Left lung (tissue), 10 donors: ENCODE data around the gene MTHFD2. TPM values are rescaled to one million over a fixed set of nuclear protein-coding genes. Genes with fewer than 3 reads are reported as not detected.

ENCODE experiments used
- ATAC-seq: fragments of 200-7000 bp; cut with Tn5 transposase; one replicate; pipeline ENCODE4 v1.9.1; 2020; ENCODE audit warnings: moderate library complexity
- DNase-seq, 4 donors: peaks; one replicate each; pipeline ENCODE4 v3.0.0-alpha.2; 2013 to 2020
- H3K27ac ChIP-seq, 2 donors: fragments of 200-600 bp; sonication (generic) in 1 of 2; one replicate each; pipeline versions ENCODE4 v1.5.0 to v1.8.0; 2020 to 2021
- H3K27me3 ChIP-seq, 2 donors: fragments of 200-600 bp; sonication (generic) in 1 of 2; one replicate each; pipeline versions ENCODE4 v1.5.0 to v1.8.0; 2020 to 2021
- H3K36me3 ChIP-seq, 2 donors: fragments of 200-600 bp; sonication (generic) in 1 of 2; one replicate each; pipeline versions ENCODE4 v1.5.0 to v1.8.0; 2020 to 2021
- H3K4me1 ChIP-seq, 2 donors: fragments of 200-600 bp; one replicate each; pipeline ENCODE4 v1.8.0; 2021
- H3K4me3 ChIP-seq, 2 donors: fragments of 200-600 bp; sonication (generic) in 1 of 2; one replicate each; pipeline versions ENCODE4 v1.5.0 to v1.8.0; 2020 to 2021; ENCODE audit warnings: mild to moderate bottlenecking in 1 of 2
- H3K9me3 ChIP-seq, 2 donors: fragments of 200-600 bp; sonication (generic) in 1 of 2; one replicate each; pipeline versions ENCODE4 v1.5.0 to v1.8.0; 2020 to 2021
- intact Hi-C, 2 donors: fragments of 100-400 bp; cut with DNase I; formaldehyde crosslinking; loops; one replicate each; pipeline versions ENCODE4 v1.11.2 to v1.14.2; 2022
- polyA plus RNA-seq, 6 donors: library from polyadenylated mRNA; unstranded; fragments of 120-200 nt; gene quantifications; one replicate each; pipeline ENCODE4 v1.2.1, GENCODE V29; 2013; ENCODE audit not compliant: insufficient read length in 6 of 6
- total RNA-seq, 2 donors: library from RNA; stranded (reverse); fragmentation: NEBNext Ultra II Directional; extraction: Animal tissue kit (Norgen Biotek cat#: 25700); gene quantifications; one replicate each; pipeline ENCODE4 v1.2.1, GENCODE V29; 2021
- TF ChIP-seq, protein P1 (sequence below), 2 donors: fragments of 200-600 bp; sonication (generic) in 1 of 2; IDR thresholded peaks; one replicate each; pipeline versions ENCODE4 v1.5.0 to v1.8.0; 2021; ENCODE audit warnings: antibody characterized with exemption in 2 of 2
- donor health status: DM: no; HTN: yes; CAD: no.
- donor health status: DM: no; HTN: no; CAD: no.

Gene MTHFD2
- total and polyA plus RNA-seq, 8 donors = 12.8 to 81.2 (median 16.2) TPM

DNA sequence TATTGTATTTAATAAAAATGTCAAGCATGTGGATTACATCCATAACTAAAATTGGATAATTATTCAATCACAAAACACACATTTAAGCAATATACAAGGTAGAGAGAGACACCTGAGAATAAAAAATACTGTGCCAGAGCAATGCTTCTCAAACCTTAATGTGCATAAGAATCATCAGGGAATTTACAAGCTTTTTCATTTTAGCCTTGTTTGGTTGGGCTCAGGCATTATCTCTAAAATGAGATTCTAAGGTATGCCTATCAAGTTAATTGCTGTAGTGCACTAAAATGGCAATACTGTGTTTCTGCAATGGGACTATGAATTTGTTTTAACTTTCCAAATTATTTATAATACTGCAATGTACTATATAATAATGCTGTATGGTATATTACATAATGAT lies 20.7 kb upstream of the MTHFD2 start:
- intact Hi-C loops = no loop called here
- Histone ChIP-seq H3K36me3 (no peaks in the 10 kb centered on the region), H3K9me3 (no peaks in the 10 kb centered on the region), H3K27me3 (no peaks in the 10 kb centered on the region), H3K4me1 (peaks cover 6 to 67% of the 10 kb centered on the region in 2 donors), H3K4me3 (peak overlapping the region; percentile 83 to 84), H3K27ac (peak overlapping the region; percentile 96)
- TF ChIP-seq, protein P1, sequence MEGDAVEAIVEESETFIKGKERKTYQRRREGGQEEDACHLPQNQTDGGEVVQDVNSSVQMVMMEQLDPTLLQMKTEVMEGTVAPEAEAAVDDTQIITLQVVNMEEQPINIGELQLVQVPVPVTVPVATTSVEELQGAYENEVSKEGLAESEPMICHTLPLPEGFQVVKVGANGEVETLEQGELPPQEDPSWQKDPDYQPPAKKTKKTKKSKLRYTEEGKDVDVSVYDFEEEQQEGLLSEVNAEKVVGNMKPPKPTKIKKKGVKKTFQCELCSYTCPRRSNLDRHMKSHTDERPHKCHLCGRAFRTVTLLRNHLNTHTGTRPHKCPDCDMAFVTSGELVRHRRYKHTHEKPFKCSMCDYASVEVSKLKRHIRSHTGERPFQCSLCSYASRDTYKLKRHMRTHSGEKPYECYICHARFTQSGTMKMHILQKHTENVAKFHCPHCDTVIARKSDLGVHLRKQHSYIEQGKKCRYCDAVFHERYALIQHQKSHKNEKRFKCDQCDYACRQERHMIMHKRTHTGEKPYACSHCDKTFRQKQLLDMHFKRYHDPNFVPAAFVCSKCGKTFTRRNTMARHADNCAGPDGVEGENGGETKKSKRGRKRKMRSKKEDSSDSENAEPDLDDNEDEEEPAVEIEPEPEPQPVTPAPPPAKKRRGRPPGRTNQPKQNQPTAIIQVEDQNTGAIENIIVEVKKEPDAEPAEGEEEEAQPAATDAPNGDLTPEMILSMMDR (IDR thresholded peaks at IDR 0.05) = no peak
- ATAC-seq (no peak), DNase-seq (no peak)

DNA sequence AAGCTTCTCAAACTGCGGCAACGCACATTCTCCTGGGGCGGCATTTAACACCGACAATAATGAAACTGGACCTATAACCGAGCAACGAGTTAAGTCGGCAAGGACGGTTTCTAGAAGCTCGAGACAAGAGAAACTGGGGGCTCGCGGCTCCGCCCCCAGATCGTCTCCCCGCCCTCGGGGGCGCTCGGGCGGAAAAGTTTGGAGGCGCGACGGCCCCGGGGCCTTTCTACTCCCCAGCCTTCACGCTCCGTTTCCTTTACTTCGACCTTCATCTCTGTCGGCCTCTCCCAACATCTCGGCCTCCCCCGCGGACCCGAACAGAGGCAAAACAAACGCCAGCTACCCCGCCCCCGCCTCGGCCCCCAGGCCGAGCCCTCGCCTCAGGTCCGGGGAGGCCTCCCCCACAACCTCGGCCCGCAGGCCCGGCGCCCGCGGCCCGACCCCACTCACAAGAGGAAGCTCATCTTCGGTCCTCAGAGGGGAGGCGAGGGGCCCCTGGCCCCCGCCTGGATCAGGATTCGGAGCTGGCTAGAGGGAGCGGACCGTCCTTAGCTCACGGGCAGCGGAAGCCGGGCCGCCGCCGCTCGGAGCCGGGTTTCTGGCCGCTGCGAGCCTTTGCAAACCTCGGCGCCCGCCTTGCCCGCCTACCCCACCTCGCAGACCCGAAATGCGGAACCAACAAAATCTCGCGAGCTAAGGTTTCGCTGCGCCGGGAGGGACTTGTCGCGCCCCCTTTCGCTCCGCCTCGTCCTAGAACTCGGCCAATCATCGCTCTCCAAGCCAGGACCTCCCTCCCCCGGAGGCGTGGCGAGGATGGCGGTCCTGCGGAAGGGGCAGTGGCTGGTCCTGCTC lies 20.0 kb upstream of the MTHFD2 start, which contains the start of gene MOB1A:
Gene MOB1A (minus strand): TSS at position 669 of the 852 bp plus-strand sequence. CDS start 205 bp downstream, at position 464.
- H3K36me3 ChIP-seq = no peaks in the 10 kb centered on the region
- H3K4me3 ChIP-seq = peak within 1 kb of the TSS; percentile 83 to 84
- peak; percentile 98 to 99 (median 98) for DNase-seq
- no peaks in the 10 kb centered on the region for H3K9me3 ChIP-seq
- H3K4me1 ChIP-seq = peaks cover 6 to 63% of the 10 kb centered on the region in 2 donors
- peak within 1 kb of the TSS; percentile 96 for H3K27ac ChIP-seq
- H3K27me3 ChIP-seq = no peaks in the 10 kb centered on the region
- intact Hi-C loops = no loop called here
- TF ChIP-seq, protein P1 (IDR thresholded peaks at IDR 0.05) = no peak
- ATAC-seq = peak; percentile 99

DNA sequence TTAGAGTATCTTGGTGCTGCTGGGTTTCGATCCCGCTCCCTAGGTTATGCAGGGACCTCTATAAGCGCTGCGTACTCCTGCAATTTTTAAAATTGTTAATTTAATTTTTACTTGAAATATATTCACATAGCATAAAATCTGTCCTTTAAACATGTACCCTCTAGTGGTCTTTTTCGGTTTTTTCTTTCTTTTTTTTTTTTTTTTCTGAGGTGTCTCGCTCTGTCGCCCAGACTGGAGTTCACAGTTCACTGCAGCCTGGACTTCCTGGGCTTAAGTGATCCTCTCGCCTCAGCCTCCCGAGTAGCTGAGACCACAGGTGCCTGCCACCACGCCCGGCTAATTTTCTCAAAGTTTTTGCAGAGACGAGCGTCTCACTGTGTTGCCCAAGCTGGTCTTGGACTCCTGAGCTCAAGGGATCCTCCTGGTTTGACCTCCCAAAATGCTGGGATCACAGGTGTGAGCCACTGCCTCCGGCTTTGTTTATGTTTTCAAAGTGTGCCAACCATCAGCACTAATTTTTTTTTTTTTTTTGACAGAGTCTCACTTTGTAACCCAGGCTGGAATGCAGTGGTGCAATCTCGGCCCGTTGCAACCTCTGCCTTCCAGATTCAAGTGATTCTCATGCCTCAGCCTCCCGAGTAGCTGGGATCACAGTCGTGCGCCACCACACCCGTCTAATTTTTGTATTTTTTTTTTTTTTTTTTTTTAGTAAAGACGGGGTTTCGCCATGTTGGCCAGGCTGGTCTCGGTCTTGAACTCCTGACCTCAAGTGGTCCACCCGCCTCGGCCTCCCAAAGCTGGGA lies 19.2 kb upstream of the MTHFD2 start:
- Histone ChIP-seq H3K27me3 (no peaks in the 10 kb centered on the region), H3K4me3 (peak overlapping the region; percentile 83 to 84), H3K27ac (peak overlapping the region; percentile 96), H3K36me3 (no peaks in the 10 kb centered on the region), H3K4me1 (peaks cover 6 to 61% of the 10 kb centered on the region in 2 donors), H3K9me3 (no peaks in the 10 kb centered on the region)
- TF ChIP-seq, protein P1 (IDR thresholded peaks at IDR 0.05) = peak in 1 of 2 donors; percentile 23
- ATAC-seq = peak; percentile 5
- intact Hi-C loops = no loop called here
- no peak for DNase-seq

DNA sequence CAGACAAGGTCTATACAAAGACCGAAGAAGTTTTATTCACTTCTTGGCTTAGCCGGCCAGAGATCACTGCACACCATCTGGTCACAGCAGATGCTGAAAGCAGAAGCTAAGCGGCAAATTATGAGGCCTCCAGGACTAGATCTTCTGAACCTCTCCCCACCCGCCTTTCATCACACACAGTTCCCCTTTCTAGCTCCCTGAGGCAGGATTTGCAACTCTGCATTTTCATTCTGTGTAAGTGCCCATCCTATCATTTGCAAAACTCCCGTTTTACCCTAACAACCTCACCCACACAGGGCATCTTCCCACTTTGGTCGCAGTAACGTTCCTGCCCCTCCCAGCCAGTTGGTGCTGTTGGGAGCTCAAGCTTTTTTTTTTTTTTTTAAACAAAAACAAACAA lies 16.7 kb upstream of the MTHFD2 start:
- Histone ChIP-seq H3K27me3 (no peaks in the 10 kb centered on the region), H3K4me3 (no peak overlapping the region), H3K9me3 (no peaks in the 10 kb centered on the region), H3K36me3 (no peaks in the 10 kb centered on the region), H3K27ac (peak overlapping the region; percentile 39 to 83), H3K4me1 (peaks cover 6 to 58% of the 10 kb centered on the region in 2 donors)
- intact Hi-C loops = no loop called here
- DNase-seq (peak in 2 of 4 donors; percentile 16 to 72), ATAC-seq (peak; percentile 1)
- TF ChIP-seq, protein P1 (IDR thresholded peaks at IDR 0.05) = no peak

DNA sequence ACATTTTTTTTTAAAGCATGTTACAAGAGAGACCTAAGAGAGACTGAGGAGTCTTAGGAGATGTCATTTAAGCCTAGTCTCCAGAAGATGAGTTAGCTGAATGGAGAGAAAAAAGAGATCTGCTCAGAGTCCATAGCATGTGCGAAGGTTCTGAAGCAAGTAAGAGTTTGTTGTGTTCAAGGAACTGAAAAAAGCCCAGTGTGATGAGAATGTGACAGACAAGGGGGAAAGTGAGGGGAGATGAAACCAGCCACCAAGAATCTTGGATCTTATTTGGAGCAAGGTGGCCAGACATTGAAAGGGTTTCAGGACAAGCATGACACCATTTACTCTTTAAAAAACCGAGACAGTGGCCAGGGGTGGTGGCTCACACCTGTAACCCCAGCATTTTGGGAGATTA lies 14.5 kb upstream of the MTHFD2 start:
- no peak for DNase-seq
- no peaks in the 10 kb centered on the region for H3K9me3 ChIP-seq
- no peak for ATAC-seq
- no peak overlapping the region for H3K27ac ChIP-seq
- TF ChIP-seq, protein P1 (IDR thresholded peaks at IDR 0.05) = no peak
- H3K27me3 ChIP-seq = no peaks in the 10 kb centered on the region
- intact Hi-C loops = no loop called here
- peaks cover 0 to 48% of the 10 kb centered on the region in 2 donors for H3K4me1 ChIP-seq
- no peak overlapping the region for H3K4me3 ChIP-seq
- H3K36me3 ChIP-seq = no peaks in the 10 kb centered on the region
